ENCODE results near the gene SLC25A13. TPM values are rescaled to one million over a fixed set of nuclear protein-coding genes. Genes with fewer than 3 reads are reported as not detected.

SLC25A13 gene
- total and polyA plus RNA-seq, 9 of the 15 experiments (the other 6 are each of a cell fraction or from before 2014, with no cell fraction given), result 21.4 to 80.2 (median 58.7) TPM

DNA sequence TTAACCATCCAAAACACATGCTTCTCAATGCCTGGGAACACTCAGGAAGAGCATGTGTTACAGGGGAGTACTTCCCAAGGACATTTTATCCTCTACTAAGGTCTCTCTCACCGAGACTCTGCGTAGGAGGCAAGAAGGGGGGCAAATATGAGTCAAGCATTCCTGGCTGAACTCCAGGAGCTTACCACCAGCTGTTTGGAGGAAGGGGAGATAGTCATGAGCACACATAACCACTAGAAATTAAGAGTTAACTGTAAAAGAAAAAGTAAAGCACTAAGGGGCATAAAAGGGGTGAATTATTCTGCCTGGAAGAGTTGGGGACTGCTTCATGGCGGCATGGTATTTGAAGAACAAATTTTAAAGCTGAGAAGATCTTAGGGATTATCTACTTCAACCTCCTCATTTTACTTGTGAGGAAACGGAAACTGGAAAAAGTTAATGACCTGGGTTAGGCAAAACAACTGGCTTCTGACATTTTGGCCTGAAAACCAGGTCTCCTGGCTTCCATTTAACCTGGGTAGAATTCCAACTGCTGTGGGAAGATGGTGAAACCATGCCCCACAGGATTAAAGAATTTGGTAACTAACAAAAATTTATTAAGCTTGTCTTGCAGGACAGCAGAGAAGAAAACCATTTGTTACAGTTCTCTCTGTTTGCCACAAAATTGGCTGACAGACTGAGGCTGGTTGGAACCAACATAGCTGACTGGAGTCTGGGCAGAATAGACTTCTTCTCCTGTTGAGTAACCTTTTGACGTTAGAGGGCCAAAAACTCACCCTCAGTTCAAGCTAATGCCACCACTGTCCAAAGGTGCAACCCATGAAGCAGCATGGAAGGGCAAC is 85.5 kb downstream of the SLC25A13 start (continued):
- TF ChIP-seq ATF4 (CRISPR knock-in tag; IDR thresholded peaks at IDR 0.05) (peak; percentile 36; the same call in 1 of the 2 replicates), TEAD4 (IDR thresholded peaks at IDR 0.05; ENCODE audit: low read length) (peak; percentile 83), TEAD4 (CRISPR knock-in tag; IDR thresholded peaks at IDR 0.05; ENCODE audit: borderline replicate concordance) (no peak), NFIX (CRISPR knock-in tag; IDR thresholded peaks at IDR 0.05; ENCODE audit: low read depth) (peak; percentile 52), ATF3 (IDR thresholded peaks at IDR 0.05) (peak; percentile 95), ATF3 (CRISPR knock-in tag; conservative IDR thresholded peaks at IDR 0.05) (peak; percentile 94), NCOA1 (IDR thresholded peaks at IDR 0.05; ENCODE audit: low read depth) (peak; percentile 67; the same call in 1 of the 2 replicates), XRCC5 (IDR thresholded peaks at IDR 0.05; ENCODE audit: low read depth, low read length) (peak; percentile 65; the same call in 1 of the 2 replicates), JUNB (CRISPR knock-in tag; conservative IDR thresholded peaks at IDR 0.05) (peak; percentile 93), ZFP36 (IDR thresholded peaks at IDR 0.05; ENCODE audit: low read depth, low read length, partially characterized antibody) (peak; percentile 24), ARNT (IDR thresholded peaks at IDR 0.05) (peak; percentile 88), TCF3 (CRISPR knock-in tag; IDR thresholded peaks at IDR 0.05) (peak; percentile 62), SMARCE1 (IDR thresholded peaks at IDR 0.05) (peak; percentile 99), CC2D1A (IDR thresholded peaks at IDR 0.05) (peak; percentile 69), SIX5 (IDR thresholded peaks at IDR 0.05; ENCODE audit: borderline replicate concordance in 1 of 2, insufficient read depth in 1 of 2, low read depth in 1 of 2, low read length in 2 of 2) (no peak), TRIM28 (IDR thresholded peaks at IDR 0.05) (0 out of 2 replicates have a peak, but pooled peaks have one; percentile 23)
- TF ChIP-seq, protein P1, sequence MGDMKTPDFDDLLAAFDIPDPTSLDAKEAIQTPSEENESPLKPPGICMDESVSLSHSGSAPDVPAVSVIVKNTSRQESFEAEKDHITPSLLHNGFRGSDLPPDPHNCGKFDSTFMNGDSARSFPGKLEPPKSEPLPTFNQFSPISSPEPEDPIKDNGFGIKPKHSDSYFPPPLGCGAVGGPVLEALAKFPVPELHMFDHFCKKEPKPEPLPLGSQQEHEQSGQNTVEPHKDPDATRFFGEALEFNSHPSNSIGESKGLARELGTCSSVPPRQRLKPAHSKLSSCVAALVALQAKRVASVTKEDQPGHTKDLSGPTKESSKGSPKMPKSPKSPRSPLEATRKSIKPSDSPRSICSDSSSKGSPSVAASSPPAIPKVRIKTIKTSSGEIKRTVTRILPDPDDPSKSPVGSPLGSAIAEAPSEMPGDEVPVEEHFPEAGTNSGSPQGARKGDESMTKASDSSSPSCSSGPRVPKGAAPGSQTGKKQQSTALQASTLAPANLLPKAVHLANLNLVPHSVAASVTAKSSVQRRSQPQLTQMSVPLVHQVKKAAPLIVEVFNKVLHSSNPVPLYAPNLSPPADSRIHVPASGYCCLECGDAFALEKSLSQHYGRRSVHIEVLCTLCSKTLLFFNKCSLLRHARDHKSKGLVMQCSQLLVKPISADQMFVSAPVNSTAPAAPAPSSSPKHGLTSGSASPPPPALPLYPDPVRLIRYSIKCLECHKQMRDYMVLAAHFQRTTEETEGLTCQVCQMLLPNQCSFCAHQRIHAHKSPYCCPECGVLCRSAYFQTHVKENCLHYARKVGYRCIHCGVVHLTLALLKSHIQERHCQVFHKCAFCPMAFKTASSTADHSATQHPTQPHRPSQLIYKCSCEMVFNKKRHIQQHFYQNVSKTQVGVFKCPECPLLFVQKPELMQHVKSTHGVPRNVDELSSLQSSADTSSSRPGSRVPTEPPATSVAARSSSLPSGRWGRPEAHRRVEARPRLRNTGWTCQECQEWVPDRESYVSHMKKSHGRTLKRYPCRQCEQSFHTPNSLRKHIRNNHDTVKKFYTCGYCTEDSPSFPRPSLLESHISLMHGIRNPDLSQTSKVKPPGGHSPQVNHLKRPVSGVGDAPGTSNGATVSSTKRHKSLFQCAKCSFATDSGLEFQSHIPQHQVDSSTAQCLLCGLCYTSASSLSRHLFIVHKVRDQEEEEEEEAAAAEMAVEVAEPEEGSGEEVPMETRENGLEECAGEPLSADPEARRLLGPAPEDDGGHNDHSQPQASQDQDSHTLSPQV (IDR thresholded peaks at IDR 0.05), result peak; percentile 59; the same call in 1 of the 2 replicates
- TF ChIP-seq, protein P2, sequence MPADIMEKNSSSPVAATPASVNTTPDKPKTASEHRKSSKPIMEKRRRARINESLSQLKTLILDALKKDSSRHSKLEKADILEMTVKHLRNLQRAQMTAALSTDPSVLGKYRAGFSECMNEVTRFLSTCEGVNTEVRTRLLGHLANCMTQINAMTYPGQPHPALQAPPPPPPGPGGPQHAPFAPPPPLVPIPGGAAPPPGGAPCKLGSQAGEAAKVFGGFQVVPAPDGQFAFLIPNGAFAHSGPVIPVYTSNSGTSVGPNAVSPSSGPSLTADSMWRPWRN (IDR thresholded peaks at IDR 0.05; ENCODE audit: low read depth), result peak; percentile 48; the same call in 1 of the 2 replicates
- TF ChIP-seq, protein P3, sequence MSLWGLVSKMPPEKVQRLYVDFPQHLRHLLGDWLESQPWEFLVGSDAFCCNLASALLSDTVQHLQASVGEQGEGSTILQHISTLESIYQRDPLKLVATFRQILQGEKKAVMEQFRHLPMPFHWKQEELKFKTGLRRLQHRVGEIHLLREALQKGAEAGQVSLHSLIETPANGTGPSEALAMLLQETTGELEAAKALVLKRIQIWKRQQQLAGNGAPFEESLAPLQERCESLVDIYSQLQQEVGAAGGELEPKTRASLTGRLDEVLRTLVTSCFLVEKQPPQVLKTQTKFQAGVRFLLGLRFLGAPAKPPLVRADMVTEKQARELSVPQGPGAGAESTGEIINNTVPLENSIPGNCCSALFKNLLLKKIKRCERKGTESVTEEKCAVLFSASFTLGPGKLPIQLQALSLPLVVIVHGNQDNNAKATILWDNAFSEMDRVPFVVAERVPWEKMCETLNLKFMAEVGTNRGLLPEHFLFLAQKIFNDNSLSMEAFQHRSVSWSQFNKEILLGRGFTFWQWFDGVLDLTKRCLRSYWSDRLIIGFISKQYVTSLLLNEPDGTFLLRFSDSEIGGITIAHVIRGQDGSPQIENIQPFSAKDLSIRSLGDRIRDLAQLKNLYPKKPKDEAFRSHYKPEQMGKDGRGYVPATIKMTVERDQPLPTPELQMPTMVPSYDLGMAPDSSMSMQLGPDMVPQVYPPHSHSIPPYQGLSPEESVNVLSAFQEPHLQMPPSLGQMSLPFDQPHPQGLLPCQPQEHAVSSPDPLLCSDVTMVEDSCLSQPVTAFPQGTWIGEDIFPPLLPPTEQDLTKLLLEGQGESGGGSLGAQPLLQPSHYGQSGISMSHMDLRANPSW (CRISPR knock-in tag; IDR thresholded peaks at IDR 0.05), result no peak

Measured in K562 (cell line).